ENCODE data around the gene CEP170.

Gene CEP170

DNA sequence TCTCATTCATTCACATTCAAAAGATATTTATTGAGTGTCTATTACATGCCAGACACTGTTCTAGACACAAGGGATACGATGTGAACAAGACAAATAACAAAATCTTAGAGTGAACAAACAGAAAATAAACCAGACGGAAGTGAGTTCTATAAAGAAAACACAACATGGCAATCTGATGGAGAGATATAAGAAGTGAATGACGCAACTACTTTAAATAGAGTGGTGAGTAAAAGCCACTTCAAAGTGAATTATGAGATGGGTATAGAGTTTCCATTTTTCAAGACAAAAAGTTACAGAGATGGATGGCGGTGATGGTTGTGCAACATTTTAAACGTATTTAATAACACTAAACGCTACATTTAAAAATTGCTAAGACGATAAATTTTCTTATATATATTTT is 75.4 kb downstream of the CEP170 start (continued):
- TF ChIP-seq TRIM28 (IDR thresholded peaks at IDR 0.05; ENCODE audit: borderline replicate concordance, low read length) (peak; percentile 22; the same call in 1 of the 2 replicates), ZNF514 (tag by site-specific recombination; IDR thresholded peaks at IDR 0.05) (no peak), ZNF223 (tag by site-specific recombination; IDR thresholded peaks at IDR 0.05) (no peak), ZNF558 (tag by site-specific recombination; IDR thresholded peaks at IDR 0.05) (0 out of 2 replicates have a peak, but pooled peaks have one; percentile 32), ZNF266 (tag by site-specific recombination; IDR thresholded peaks at IDR 0.05; ENCODE audit: low read depth) (no peak), ZBTB8A (tag by site-specific recombination; IDR thresholded peaks at IDR 0.05) (0 out of 2 replicates have a peak, but pooled peaks have one; percentile 30), MYNN (tag by site-specific recombination; IDR thresholded peaks at IDR 0.05; ENCODE audit: borderline replicate concordance) (no peak), ZBTB48 (tag by site-specific recombination; IDR thresholded peaks at IDR 0.05) (no peak), ZNF202 (tag by site-specific recombination; IDR thresholded peaks at IDR 0.05; ENCODE audit: borderline replicate concordance) (no peak), TCF7L2 (IDR thresholded peaks at IDR 0.05; ENCODE audit: borderline replicate concordance, low read depth, low read length) (peak; percentile 78), ZNF366 (tag by site-specific recombination; conservative IDR thresholded peaks at IDR 0.05) (no peak), OVOL3 (tag by site-specific recombination; IDR thresholded peaks at IDR 0.05) (no peak), ZFP69B (tag by site-specific recombination; IDR thresholded peaks at IDR 0.05) (peak; percentile 81), ZNF311 (tag by site-specific recombination; IDR thresholded peaks at IDR 0.05; ENCODE audit: borderline replicate concordance) (no peak), KLF10 (tag by site-specific recombination; IDR thresholded peaks at IDR 0.05) (no peak), ZNF132 (tag by site-specific recombination; IDR thresholded peaks at IDR 0.05; ENCODE audit: borderline replicate concordance) (no peak), ZNF473 (tag by site-specific recombination; IDR thresholded peaks at IDR 0.05) (no peak), ZNF624 (tag by site-specific recombination; IDR thresholded peaks at IDR 0.05) (no peak)
- TF ChIP-seq, protein P1, sequence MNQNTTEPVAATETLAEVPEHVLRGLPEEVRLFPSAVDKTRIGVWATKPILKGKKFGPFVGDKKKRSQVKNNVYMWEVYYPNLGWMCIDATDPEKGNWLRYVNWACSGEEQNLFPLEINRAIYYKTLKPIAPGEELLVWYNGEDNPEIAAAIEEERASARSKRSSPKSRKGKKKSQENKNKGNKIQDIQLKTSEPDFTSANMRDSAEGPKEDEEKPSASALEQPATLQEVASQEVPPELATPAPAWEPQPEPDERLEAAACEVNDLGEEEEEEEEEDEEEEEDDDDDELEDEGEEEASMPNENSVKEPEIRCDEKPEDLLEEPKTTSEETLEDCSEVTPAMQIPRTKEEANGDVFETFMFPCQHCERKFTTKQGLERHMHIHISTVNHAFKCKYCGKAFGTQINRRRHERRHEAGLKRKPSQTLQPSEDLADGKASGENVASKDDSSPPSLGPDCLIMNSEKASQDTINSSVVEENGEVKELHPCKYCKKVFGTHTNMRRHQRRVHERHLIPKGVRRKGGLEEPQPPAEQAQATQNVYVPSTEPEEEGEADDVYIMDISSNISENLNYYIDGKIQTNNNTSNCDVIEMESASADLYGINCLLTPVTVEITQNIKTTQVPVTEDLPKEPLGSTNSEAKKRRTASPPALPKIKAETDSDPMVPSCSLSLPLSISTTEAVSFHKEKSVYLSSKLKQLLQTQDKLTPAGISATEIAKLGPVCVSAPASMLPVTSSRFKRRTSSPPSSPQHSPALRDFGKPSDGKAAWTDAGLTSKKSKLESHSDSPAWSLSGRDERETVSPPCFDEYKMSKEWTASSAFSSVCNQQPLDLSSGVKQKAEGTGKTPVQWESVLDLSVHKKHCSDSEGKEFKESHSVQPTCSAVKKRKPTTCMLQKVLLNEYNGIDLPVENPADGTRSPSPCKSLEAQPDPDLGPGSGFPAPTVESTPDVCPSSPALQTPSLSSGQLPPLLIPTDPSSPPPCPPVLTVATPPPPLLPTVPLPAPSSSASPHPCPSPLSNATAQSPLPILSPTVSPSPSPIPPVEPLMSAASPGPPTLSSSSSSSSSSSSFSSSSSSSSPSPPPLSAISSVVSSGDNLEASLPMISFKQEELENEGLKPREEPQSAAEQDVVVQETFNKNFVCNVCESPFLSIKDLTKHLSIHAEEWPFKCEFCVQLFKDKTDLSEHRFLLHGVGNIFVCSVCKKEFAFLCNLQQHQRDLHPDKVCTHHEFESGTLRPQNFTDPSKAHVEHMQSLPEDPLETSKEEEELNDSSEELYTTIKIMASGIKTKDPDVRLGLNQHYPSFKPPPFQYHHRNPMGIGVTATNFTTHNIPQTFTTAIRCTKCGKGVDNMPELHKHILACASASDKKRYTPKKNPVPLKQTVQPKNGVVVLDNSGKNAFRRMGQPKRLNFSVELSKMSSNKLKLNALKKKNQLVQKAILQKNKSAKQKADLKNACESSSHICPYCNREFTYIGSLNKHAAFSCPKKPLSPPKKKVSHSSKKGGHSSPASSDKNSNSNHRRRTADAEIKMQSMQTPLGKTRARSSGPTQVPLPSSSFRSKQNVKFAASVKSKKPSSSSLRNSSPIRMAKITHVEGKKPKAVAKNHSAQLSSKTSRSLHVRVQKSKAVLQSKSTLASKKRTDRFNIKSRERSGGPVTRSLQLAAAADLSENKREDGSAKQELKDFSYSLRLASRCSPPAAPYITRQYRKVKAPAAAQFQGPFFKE (tag by site-specific recombination; IDR thresholded peaks at IDR 0.05; ENCODE audit: borderline replicate concordance): no peak
- TF ChIP-seq, protein P2, sequence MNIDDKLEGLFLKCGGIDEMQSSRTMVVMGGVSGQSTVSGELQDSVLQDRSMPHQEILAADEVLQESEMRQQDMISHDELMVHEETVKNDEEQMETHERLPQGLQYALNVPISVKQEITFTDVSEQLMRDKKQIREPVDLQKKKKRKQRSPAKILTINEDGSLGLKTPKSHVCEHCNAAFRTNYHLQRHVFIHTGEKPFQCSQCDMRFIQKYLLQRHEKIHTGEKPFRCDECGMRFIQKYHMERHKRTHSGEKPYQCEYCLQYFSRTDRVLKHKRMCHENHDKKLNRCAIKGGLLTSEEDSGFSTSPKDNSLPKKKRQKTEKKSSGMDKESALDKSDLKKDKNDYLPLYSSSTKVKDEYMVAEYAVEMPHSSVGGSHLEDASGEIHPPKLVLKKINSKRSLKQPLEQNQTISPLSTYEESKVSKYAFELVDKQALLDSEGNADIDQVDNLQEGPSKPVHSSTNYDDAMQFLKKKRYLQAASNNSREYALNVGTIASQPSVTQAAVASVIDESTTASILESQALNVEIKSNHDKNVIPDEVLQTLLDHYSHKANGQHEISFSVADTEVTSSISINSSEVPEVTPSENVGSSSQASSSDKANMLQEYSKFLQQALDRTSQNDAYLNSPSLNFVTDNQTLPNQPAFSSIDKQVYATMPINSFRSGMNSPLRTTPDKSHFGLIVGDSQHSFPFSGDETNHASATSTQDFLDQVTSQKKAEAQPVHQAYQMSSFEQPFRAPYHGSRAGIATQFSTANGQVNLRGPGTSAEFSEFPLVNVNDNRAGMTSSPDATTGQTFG (tag by site-specific recombination; IDR thresholded peaks at IDR 0.05; ENCODE audit: borderline replicate concordance): no peak
- TF ChIP-seq, protein P3, sequence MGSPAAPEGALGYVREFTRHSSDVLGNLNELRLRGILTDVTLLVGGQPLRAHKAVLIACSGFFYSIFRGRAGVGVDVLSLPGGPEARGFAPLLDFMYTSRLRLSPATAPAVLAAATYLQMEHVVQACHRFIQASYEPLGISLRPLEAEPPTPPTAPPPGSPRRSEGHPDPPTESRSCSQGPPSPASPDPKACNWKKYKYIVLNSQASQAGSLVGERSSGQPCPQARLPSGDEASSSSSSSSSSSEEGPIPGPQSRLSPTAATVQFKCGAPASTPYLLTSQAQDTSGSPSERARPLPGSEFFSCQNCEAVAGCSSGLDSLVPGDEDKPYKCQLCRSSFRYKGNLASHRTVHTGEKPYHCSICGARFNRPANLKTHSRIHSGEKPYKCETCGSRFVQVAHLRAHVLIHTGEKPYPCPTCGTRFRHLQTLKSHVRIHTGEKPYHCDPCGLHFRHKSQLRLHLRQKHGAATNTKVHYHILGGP (tag by site-specific recombination; IDR thresholded peaks at IDR 0.05): no peak
- TF ChIP-seq, protein P4, sequence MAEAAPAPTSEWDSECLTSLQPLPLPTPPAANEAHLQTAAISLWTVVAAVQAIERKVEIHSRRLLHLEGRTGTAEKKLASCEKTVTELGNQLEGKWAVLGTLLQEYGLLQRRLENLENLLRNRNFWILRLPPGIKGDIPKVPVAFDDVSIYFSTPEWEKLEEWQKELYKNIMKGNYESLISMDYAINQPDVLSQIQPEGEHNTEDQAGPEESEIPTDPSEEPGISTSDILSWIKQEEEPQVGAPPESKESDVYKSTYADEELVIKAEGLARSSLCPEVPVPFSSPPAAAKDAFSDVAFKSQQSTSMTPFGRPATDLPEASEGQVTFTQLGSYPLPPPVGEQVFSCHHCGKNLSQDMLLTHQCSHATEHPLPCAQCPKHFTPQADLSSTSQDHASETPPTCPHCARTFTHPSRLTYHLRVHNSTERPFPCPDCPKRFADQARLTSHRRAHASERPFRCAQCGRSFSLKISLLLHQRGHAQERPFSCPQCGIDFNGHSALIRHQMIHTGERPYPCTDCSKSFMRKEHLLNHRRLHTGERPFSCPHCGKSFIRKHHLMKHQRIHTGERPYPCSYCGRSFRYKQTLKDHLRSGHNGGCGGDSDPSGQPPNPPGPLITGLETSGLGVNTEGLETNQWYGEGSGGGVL (tag by site-specific recombination; IDR thresholded peaks at IDR 0.05): no peak
- TF ChIP-seq, protein P5, sequence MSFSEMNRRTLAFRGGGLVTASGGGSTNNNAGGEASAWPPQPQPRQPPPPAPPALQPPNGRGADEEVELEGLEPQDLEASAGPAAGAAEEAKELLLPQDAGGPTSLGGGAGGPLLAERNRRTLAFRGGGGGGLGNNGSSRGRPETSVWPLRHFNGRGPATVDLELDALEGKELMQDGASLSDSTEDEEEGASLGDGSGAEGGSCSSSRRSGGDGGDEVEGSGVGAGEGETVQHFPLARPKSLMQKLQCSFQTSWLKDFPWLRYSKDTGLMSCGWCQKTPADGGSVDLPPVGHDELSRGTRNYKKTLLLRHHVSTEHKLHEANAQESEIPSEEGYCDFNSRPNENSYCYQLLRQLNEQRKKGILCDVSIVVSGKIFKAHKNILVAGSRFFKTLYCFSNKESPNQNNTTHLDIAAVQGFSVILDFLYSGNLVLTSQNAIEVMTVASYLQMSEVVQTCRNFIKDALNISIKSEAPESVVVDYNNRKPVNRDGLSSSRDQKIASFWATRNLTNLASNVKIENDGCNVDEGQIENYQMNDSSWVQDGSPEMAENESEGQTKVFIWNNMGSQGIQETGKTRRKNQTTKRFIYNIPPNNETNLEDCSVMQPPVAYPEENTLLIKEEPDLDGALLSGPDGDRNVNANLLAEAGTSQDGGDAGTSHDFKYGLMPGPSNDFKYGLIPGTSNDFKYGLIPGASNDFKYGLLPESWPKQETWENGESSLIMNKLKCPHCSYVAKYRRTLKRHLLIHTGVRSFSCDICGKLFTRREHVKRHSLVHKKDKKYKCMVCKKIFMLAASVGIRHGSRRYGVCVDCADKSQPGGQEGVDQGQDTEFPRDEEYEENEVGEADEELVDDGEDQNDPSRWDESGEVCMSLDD (tag by site-specific recombination; IDR thresholded peaks at IDR 0.05): no peak
- TF ChIP-seq, protein P6, sequence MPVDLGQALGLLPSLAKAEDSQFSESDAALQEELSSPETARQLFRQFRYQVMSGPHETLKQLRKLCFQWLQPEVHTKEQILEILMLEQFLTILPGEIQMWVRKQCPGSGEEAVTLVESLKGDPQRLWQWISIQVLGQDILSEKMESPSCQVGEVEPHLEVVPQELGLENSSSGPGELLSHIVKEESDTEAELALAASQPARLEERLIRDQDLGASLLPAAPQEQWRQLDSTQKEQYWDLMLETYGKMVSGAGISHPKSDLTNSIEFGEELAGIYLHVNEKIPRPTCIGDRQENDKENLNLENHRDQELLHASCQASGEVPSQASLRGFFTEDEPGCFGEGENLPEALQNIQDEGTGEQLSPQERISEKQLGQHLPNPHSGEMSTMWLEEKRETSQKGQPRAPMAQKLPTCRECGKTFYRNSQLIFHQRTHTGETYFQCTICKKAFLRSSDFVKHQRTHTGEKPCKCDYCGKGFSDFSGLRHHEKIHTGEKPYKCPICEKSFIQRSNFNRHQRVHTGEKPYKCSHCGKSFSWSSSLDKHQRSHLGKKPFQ (tag by site-specific recombination; IDR thresholded peaks at IDR 0.05): no peak
